Immature natural killer cell (primary cell): ENCODE results near the gene PHACTR1. TPM values are rescaled to one million over a fixed set of nuclear protein-coding genes. Genes with fewer than 3 reads are reported as not detected.
"Not testable (repeated sequence)": the region's sequence is repeated elsewhere in the genome, so short reads cannot be mapped to it uniquely, and the experiment has no call there.

Source experiments
- DNase-seq, 3 donors: peaks; one replicate each; pipeline ENCODE4 v3.0.0; 2022; ENCODE audit warnings: mixed read lengths in 1 of 3
- H3K27ac Mint-ChIP-seq, 6 donors: one replicate each; pipeline ENCODE4 v1.8.0; 2020; ENCODE audit warnings: mixed read lengths in 6 of 6, mild to moderate bottlenecking in 5 of 6, inconsistent platforms in 4 of 6, moderate library complexity in 3 of 6
- H3K27me3 Mint-ChIP-seq, 3 donors: one replicate each; pipeline ENCODE4 v1.8.0; 2020 to 2021; ENCODE audit warnings: low read depth in 3 of 3, mild to moderate bottlenecking in 3 of 3, mixed read lengths in 3 of 3, moderate library complexity in 3 of 3, inconsistent platforms in 1 of 3
- H3K36me3 Mint-ChIP-seq, 3 donors: one replicate each; pipeline ENCODE4 v1.8.0; 2020; ENCODE audit warnings: mixed read lengths in 3 of 3, inconsistent platforms in 2 of 3, mild to moderate bottlenecking in 2 of 3
- H3K4me1 Mint-ChIP-seq, 2 donors: one replicate each; pipeline ENCODE4 v1.8.0; 2020; ENCODE audit warnings: inconsistent platforms in 2 of 2, mild to moderate bottlenecking in 2 of 2, mixed read lengths in 2 of 2, moderate library complexity in 1 of 2
- H3K4me3 Mint-ChIP-seq, 5 donors: one replicate each; pipeline ENCODE4 v1.8.0; 2020; ENCODE audit warnings: mild to moderate bottlenecking in 5 of 5, mixed read lengths in 5 of 5, inconsistent platforms in 3 of 5, moderate library complexity in 3 of 5
- H3K9me3 Mint-ChIP-seq, 6 donors: one replicate each; pipeline ENCODE4 v1.8.0; 2020; ENCODE audit warnings: mild to moderate bottlenecking in 6 of 6, mixed read lengths in 6 of 6, inconsistent platforms in 4 of 6, moderate library complexity in 3 of 6
- polyA plus RNA-seq, 3 donors: library from polyadenylated mRNA; unstranded; fragments of 300-500 nt; fragmentation: Illumina TruSeq; gene quantifications; one replicate each; pipeline ENCODE4 v1.2.3, GENCODE V29; 2021

Gene PHACTR1
- polyA plus RNA-seq, 3 donors from 2014 or later: 0.41 to 1.1 (median 0.43) TPM

DNA sequence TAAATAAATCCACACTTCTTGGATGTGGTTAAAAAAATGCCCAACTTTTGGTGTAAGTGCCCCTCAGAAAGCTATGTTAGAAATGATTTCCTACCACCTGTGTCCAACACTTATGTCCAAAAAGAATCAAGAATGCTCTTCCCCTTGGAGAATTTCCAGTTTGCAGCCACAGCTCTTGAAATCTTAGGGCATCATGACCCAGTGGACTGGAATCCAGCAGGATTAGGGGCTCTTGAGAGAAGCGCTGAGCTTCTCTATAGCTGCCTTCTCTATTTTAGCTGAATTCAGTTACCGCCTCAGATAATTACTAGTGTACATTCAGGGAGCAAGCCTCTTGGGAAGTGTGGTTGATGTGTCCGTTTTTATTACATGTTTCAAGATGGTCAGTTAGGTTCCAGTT is 2.5 kb downstream of the PHACTR1 start:
- Mint-ChIP-seq H3K9me3 (peaks cover 0 to 5% (median 0%) of the 10 kb centered on the region in 6 donors), H3K4me1 (no peaks in the 10 kb centered on the region), H3K27ac (no peak overlapping the region), H3K4me3 (no peak overlapping the region), H3K36me3 (no peaks in the 10 kb centered on the region), H3K27me3 (peaks cover 0 to 7% (median 1%) of the 10 kb centered on the region in 3 donors)
- DNase-seq: no peak

DNA sequence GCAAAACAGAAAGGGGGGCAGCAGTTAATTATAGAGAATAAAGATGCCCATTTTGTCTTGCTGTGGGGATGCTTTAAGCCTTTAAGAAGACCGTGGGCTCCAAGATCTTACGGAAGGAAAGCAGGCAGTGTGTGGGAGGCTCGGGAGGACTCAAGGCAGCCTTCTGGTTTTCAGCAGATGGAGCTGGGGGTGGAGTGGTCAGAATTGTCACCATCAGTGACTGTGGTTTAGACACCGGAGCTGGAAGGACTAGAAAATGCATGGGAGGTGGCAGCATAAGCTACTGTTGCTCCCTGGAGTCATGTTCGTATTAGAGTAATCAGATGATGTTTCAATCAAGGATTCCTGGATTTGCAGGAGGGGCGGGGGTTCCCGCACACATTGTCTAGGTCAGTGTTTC is 3.7 kb downstream of the PHACTR1 start:
- no peak overlapping the region for H3K4me3 Mint-ChIP-seq
- H3K36me3 Mint-ChIP-seq: no peaks in the 10 kb centered on the region

GRCh38 chr6:12725263-12725662 is 8.7 kb downstream of the PHACTR1 start:
- Mint-ChIP-seq H3K27ac (no peak overlapping the region), H3K27me3 (peaks cover 0 to 3% (median 2%) of the 10 kb centered on the region in 3 donors), H3K9me3 (peaks cover 0 to 5% (median 0%) of the 10 kb centered on the region in 6 donors), H3K4me3 (no peak overlapping the region), H3K4me1 (no peaks in the 10 kb centered on the region), H3K36me3 (no peaks in the 10 kb centered on the region)
- DNase-seq: no peak

More for the DNA sequence above, 3.7 kb downstream of the PHACTR1 start:
- Mint-ChIP-seq H3K9me3 (peaks cover 0 to 5% (median 0%) of the 10 kb centered on the region in 6 donors), H3K27ac (no peak overlapping the region), H3K4me1 (no peaks in the 10 kb centered on the region), H3K27me3 (peaks cover 0 to 7% (median 1%) of the 10 kb centered on the region in 3 donors)
- no peak for DNase-seq

DNA sequence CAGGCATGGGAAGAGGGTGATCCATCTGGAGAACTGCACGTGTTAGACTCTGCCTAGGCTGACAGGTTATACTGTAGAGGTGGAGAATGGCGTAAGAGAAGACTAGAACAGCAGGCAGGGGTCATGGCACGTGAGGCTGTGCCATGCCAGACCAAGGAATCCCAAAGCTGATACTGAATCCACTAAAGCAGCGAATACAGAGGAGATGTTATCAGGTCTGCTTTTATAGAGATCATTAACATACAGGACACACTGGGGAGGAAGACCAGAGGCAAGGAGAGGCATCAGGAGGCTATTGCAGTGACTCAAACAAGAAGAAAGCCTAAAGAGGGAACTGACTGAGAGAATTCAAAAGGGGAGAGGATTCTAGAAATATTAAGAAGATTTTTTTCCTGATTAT is 12.9 kb downstream of the PHACTR1 start:
- H3K4me1 Mint-ChIP-seq: no peaks in the 10 kb centered on the region

GRCh38 chr6:12730809-12731208 is 14.2 kb downstream of the PHACTR1 start:
- not testable (repeated sequence) for H3K27me3 Mint-ChIP-seq, H3K4me3 Mint-ChIP-seq, H3K4me1 Mint-ChIP-seq, H3K27ac Mint-ChIP-seq, DNase-seq, H3K36me3 Mint-ChIP-seq, H3K9me3 Mint-ChIP-seq

More for the DNA sequence above, 12.9 kb downstream of the PHACTR1 start:
- Mint-ChIP-seq H3K9me3 (no peaks in the 10 kb centered on the region), H3K4me3 (no peak overlapping the region), H3K27me3 (peaks cover 2 to 3% (median 2%) of the 10 kb centered on the region in 3 donors), H3K36me3 (no peaks in the 10 kb centered on the region), H3K27ac (no peak overlapping the region)
- no peak for DNase-seq

DNA sequence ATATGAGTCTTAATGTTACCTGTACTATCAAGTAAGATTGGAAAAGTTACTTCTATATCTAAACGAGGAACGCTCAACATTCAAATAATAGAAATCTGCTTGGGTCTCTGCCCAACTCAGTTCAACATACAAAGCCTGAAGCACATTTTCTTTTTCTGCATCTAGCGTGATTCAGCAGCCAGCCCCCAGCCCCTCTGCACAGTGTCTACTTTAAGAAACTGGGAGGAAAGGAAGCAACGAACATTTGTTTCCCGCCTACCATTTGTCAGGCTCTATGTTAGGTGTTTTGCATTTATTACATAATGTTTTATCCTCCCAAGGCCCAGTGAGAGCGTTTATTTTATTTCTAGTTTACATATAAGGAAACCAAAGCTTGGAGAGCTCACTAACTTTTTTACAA is 17.3 kb downstream of the PHACTR1 start:
- Mint-ChIP-seq H3K27me3 (peaks cover 0 to 2% (median 1%) of the 10 kb centered on the region in 3 donors), H3K4me3 (no peak overlapping the region), H3K4me1 (no peaks in the 10 kb centered on the region), H3K9me3 (no peaks in the 10 kb centered on the region), H3K27ac (no peak overlapping the region), H3K36me3 (no peaks in the 10 kb centered on the region)
- DNase-seq: no peak

GRCh38 chr6:12735786-12736185 is 19.2 kb downstream of the PHACTR1 start:
- Mint-ChIP-seq H3K4me1 (no peaks in the 10 kb centered on the region), H3K9me3 (no peaks in the 10 kb centered on the region), H3K27ac (no peak overlapping the region), H3K36me3 (no peaks in the 10 kb centered on the region), H3K27me3 (peaks cover 0 to 2% (median 0%) of the 10 kb centered on the region in 3 donors), H3K4me3 (no peak overlapping the region)
- no peak for DNase-seq

DNA sequence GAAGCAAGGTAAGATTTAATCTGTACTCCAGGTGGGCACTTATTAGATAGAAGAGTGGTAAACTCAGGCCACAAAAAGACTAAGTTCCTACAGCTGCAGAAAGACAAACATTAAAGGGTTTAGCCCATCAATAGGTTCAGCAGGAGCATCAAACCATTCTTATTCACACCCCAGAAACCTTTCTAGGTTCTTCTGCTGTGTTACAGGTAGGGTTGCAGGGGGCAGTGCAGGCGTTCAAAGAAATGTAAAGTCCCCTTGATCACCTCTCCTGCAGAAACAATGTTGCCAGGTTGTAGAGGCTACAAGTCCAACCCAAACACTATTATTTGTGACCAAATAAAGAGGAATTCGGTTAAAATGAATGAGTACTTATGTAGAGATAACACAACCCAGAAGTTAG is 31.8 kb downstream of the PHACTR1 start:
- Mint-ChIP-seq H3K9me3 (peaks cover 0 to 21% (median 6%) of the 10 kb centered on the region in 6 donors), H3K4me3 (no peak overlapping the region), H3K27ac (no peak overlapping the region), H3K4me1 (peaks cover 0 to 3% of the 10 kb centered on the region in 2 donors), H3K36me3 (no peaks in the 10 kb centered on the region), H3K27me3 (peaks cover 10 to 25% (median 16%) of the 10 kb centered on the region in 3 donors)
- DNase-seq: no peak

GRCh38 chr6:12748815-12749521 is 32.4 kb downstream of the PHACTR1 start:
- Mint-ChIP-seq H3K27me3 (peaks cover 10 to 25% (median 16%) of the 10 kb centered on the region in 3 donors), H3K9me3 (peaks cover 0 to 21% (median 6%) of the 10 kb centered on the region in 6 donors), H3K27ac (no peak overlapping the region), H3K36me3 (no peaks in the 10 kb centered on the region), H3K4me1 (peaks cover 0 to 3% of the 10 kb centered on the region in 2 donors), H3K4me3 (peak overlapping the region in 1 of 5 donors; percentile 10)
- no peak for DNase-seq

- peaks cover 0 to 3% of the 10 kb centered on the region in 2 donors for H3K4me1 Mint-ChIP-seq
- no peak overlapping the region for H3K27ac Mint-ChIP-seq
- H3K36me3 Mint-ChIP-seq: no peaks in the 10 kb centered on the region
- peak overlapping the region in 1 of 5 donors; percentile 10 for H3K4me3 Mint-ChIP-seq
- peaks cover 10 to 25% (median 16%) of the 10 kb centered on the region in 3 donors for H3K27me3 Mint-ChIP-seq
- H3K9me3 Mint-ChIP-seq: peaks cover 0 to 24% (median 6%) of the 10 kb centered on the region in 6 donors
- no peak for DNase-seq
These were observed 33.2 kb downstream of the PHACTR1 start for GRCh38 chr6:12749531-12750379.

GRCh38 chr6:12750416-12750815 is 33.8 kb downstream of the PHACTR1 start:
- Mint-ChIP-seq H3K36me3 (no peaks in the 10 kb centered on the region), H3K4me3 (peak overlapping the region in 1 of 5 donors; percentile 10)

DNA sequence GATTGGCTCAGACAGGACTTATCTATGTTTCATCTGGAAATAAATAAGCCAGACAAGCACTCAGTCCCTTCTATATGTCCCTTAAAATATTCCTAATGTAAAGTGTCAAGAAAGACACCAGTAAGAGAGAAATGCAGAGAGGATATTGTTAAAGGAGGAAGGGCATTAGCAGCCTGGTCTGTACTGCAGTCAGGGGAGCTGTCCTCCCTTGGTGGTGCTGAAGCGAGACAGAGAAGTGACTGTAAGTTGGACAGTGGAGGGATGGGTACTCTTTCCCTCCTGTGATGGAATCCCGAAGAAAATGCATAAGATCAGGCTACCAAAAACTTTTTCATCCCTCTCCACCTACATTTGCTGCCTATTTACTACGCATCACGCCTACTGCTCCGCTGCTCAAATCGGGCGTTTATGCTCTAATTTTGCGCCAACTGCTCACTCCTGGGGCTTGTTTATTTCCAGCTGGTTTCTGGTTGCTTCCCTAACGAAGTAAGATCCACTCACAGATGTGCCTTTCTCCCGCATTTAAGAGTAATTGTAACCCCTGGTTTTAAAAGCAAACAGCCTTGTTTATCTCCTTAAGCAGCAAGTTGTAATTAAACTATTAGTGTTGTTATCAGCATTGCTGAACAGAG is 35.2 kb downstream of the PHACTR1 start:
- peak in 1 of 3 donors; percentile 1 for DNase-seq
- peaks cover 0 to 24% (median 5%) of the 10 kb centered on the region in 6 donors for H3K9me3 Mint-ChIP-seq

More at GRCh38 chr6:12750416-12750815, 33.8 kb downstream of the PHACTR1 start:
- H3K9me3 Mint-ChIP-seq: peaks cover 0 to 24% (median 6%) of the 10 kb centered on the region in 6 donors
- no peak for DNase-seq
- H3K4me1 Mint-ChIP-seq: peaks cover 0 to 3% of the 10 kb centered on the region in 2 donors
- H3K27ac Mint-ChIP-seq: no peak overlapping the region
- peaks cover 10 to 25% (median 16%) of the 10 kb centered on the region in 3 donors for H3K27me3 Mint-ChIP-seq

GRCh38 chr6:12753036-12753435 is 36.5 kb downstream of the PHACTR1 start:
- H3K4me3 Mint-ChIP-seq: no peak overlapping the region
- H3K27me3 Mint-ChIP-seq: peaks cover 10 to 20% (median 14%) of the 10 kb centered on the region in 3 donors
- no peak for DNase-seq
- no peaks in the 10 kb centered on the region for H3K36me3 Mint-ChIP-seq
- H3K4me1 Mint-ChIP-seq: peaks cover 0 to 3% of the 10 kb centered on the region in 2 donors
- no peak overlapping the region for H3K27ac Mint-ChIP-seq
- peaks cover 0 to 18% (median 4%) of the 10 kb centered on the region in 6 donors for H3K9me3 Mint-ChIP-seq

More for the DNA sequence above, 35.2 kb downstream of the PHACTR1 start:
- H3K27ac Mint-ChIP-seq: no peak overlapping the region
- no peaks in the 10 kb centered on the region for H3K36me3 Mint-ChIP-seq
- H3K4me3 Mint-ChIP-seq: no peak overlapping the region
- peaks cover 10 to 20% (median 16%) of the 10 kb centered on the region in 3 donors for H3K27me3 Mint-ChIP-seq
- peaks cover 0 to 3% of the 10 kb centered on the region in 2 donors for H3K4me1 Mint-ChIP-seq
